Naive thymus-derived CD8-positive, alpha-beta T cell (primary cell): ENCODE data around the gene NFE2L2. TPM values are rescaled to one million over a fixed set of nuclear protein-coding genes. Genes with fewer than 3 reads are reported as not detected.
"Not testable (repeated sequence)": the region's sequence is repeated elsewhere in the genome, so short reads cannot be mapped to it uniquely, and the experiment has no call there.

ENCODE experiments used
- ATAC-seq, 2 donors: fragments of 150-1000 bp; cut with Tn5 transposase in 1 of 2; sonication (Bioruptor Pico), chemical (Tn5 transposase) in 1 of 2; 1 replicate in 1 of 2; 2 replicates in 1 of 2; pipeline ENCODE4 v1.10.0; 2021; ENCODE audit warnings: mild to moderate bottlenecking in 2 of 2, moderate library complexity in 2 of 2
- POLR2A ChIA-PET: fragments of 350-600 bp; sonication (Branson Sonifier 250); formaldehyde crosslinking; loops from one replicate; lab custom pipeline; 2021; ENCODE audit warnings: antibody characterized with exemption; lab: Charles Lee
- DNase-seq, 10 donors: peaks; one replicate each; pipeline versions ENCODE4 v3.0.0 to v3.0.0-alpha.2; 2020 to 2022
- H3K27ac Mint-ChIP-seq, 10 donors: one replicate each; pipeline ENCODE4 v1.8.0; 2020 to 2022; ENCODE audit warnings: mild to moderate bottlenecking in 10 of 10, mixed read lengths in 10 of 10, moderate library complexity in 4 of 10, inconsistent platforms in 1 of 10
- H3K27me3 Mint-ChIP-seq, 5 donors: one replicate each; pipeline ENCODE4 v1.8.0; 2021 to 2022; ENCODE audit warnings: mixed read lengths in 5 of 5
- H3K36me3 Mint-ChIP-seq, 3 donors: one replicate each; pipeline ENCODE4 v1.8.0; 2020 to 2022; ENCODE audit warnings: mixed read lengths in 3 of 3, mild to moderate bottlenecking in 2 of 3, inconsistent platforms in 1 of 3
- H3K4me1 Mint-ChIP-seq, 4 donors: one replicate each; pipeline ENCODE4 v1.8.0; 2021 to 2022; ENCODE audit warnings: mixed read lengths in 4 of 4
- H3K4me3 Mint-ChIP-seq, 10 donors: one replicate each; pipeline ENCODE4 v1.8.0; 2020 to 2022; ENCODE audit warnings: mild to moderate bottlenecking in 10 of 10, mixed read lengths in 10 of 10, moderate library complexity in 6 of 10, inconsistent platforms in 1 of 10
- H3K9me3 Mint-ChIP-seq, 9 donors: one replicate each; pipeline ENCODE4 v1.8.0; 2020 to 2022; ENCODE audit warnings: mixed read lengths in 9 of 9, mild to moderate bottlenecking in 3 of 9, inconsistent platforms in 1 of 9, moderate library complexity in 1 of 9
- polyA plus RNA-seq, 3 donors: library from polyadenylated mRNA; unstranded; fragments of 300-500 nt; fragmentation: Illumina TruSeq; gene quantifications; one replicate each; pipeline ENCODE4 v1.2.3, GENCODE V29; 2021
- total RNA-seq, 8 experiments: library from RNA in 2 of 8; stranded (reverse) in 2 of 8; gene quantifications; one replicate each; pipeline ENCODE4 v1.2.3 and lab custom pipeline; 2021 to 2026

NFE2L2 gene
- total and polyA plus RNA-seq, 5 experiments from 2014 or later: 48.2 to 96.9 (median 57.8) TPM

DNA sequence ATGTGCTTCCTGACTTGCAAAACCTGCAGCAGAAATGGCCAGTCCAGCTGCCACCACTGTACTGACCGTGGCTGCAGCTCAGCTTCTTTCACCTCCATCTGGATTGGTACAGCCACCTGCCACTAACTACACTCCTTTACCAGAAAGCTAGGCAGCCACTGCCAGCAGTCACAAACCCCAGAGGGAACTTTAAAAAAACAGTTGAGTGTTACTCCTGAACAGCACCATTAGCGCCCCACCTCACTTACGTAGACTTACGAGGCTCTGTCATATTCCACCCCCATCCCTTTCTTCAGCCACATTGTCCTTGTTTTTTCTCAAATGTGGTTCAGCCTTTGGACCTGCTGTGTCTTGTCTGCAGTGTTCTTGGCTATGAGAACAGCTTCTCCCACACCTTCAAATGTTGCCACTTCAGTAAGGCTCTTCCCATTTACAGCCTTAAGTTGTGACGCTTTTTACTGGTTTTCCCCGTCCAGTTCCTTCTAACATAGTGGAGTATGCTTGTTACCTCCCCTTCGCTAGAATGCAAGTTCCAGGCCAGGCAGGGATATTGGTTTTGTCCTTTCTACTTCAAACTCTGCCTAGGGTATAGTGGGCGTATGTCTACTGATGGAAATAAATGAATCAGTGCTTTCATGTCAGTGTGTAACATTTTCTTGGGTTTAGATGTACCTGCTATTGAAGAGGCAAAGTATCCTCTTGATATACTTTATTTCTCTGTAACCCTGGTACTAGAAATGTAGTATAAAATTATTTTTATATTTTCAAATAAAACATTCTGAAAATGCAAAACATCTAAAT lies 34.9 kb downstream of the NFE2L2 start:
- Mint-ChIP-seq H3K4me1 (peaks cover 26 to 51% (median 40%) of the 10 kb centered on the region in 4 donors), H3K4me3 (peak overlapping the region in 1 of 10 donors; percentile 43), H3K36me3 (peaks cover 5 to 78% (median 32%) of the 10 kb centered on the region in 3 donors), H3K27me3 (no peaks in the 10 kb centered on the region), H3K27ac (peak overlapping the region; percentile 39 to 85 (median 71)), H3K9me3 (no peaks in the 10 kb centered on the region)
- POLR2A ChIA-PET: interaction anchor here (0.8 to 5.5 kb wide), 5 partner anchors 12 to 35 kb away, joined by 3 to 47 read pairs (median 4); partner anchors contain the start of genes HNRNPA3 and NFE2L2
- DNase-seq: no peak
- peak in 1 of 2 donors; percentile 10 for ATAC-seq

DNA sequence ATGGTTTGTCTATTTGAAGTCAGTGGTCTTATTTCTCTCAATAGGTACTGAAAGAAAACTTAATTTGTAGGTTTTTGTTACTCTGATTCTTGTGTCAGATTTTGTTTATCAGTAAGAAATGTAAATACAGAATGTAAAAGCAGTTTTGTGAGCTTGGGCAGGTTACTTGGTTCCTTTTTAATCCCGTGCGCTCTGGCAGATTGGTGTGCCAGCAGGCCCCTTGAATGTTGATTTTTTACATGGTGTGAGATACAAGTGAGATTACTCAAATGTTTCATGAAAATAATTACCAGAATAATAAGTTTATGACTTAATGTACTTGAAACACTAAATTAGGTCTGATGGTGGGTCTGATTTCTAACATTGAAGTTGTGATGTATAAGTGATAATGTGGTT lies 38.6 kb downstream of the NFE2L2 start:
- Mint-ChIP-seq H3K9me3 (no peaks in the 10 kb centered on the region), H3K27ac (peak overlapping the region in 5 of 10 donors; percentile 10 to 73 (median 51)), H3K4me3 (no peak overlapping the region), H3K27me3 (no peaks in the 10 kb centered on the region), H3K36me3 (peaks cover 5 to 79% (median 19%) of the 10 kb centered on the region in 3 donors), H3K4me1 (peaks cover 25 to 49% (median 40%) of the 10 kb centered on the region in 4 donors)
- POLR2A ChIA-PET: interaction anchor here (0.6 to 5.5 kb wide), 6 partner anchors 9 to 38 kb away, joined by 3 to 47 read pairs (median 4); partner anchors contain the start of gene NFE2L2
- DNase-seq: no peak
- no peak for ATAC-seq

DNA sequence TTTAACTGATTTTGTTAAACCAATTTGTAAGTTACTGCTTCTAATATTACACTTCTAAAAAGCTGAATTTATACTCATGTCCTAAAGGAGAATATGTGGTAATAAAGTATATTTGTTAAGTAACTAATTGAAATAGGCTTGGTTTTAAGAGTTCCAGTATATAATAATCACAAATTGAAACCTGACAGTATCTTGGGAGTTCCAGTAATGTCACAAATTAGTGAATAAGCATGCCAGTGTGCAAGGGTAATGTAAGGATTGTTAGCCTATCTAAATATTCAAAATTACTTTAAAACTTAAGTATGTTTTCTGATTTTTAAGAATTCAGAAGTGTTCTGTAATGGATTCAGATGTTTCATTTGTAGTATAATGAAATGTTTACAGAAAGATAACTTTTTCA lies 41.1 kb downstream of the NFE2L2 start:
- H3K9me3 Mint-ChIP-seq, POLR2A ChIA-PET, ATAC-seq, DNase-seq, H3K27me3 Mint-ChIP-seq, H3K4me3 Mint-ChIP-seq: not testable (repeated sequence)
- Mint-ChIP-seq H3K27ac (peak overlapping the region in 1 of 10 donors; percentile 73), H3K36me3 (peaks cover 0 to 84% (median 21%) of the 10 kb centered on the region in 3 donors), H3K4me1 (peaks cover 20 to 49% (median 39%) of the 10 kb centered on the region in 4 donors)

DNA sequence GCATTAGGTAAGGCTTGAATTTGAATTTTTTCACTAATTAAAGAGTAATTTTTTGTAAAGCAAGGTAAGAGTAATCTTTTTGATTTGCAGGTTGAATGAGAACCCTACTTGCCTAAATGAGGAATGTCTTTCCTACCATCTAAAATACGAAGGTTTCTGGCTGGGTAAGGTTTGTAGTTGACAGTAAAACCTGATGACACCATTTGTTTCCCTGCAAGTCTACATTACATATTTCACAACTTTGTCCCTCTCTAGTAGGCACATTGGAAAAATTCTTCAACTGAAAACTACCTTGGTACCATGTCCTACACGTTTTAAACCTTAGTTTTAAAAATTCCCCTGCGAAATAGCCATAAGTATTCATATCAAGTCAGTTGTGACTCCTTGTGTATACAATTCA lies 42.6 kb downstream of the NFE2L2 start:
- Mint-ChIP-seq H3K4me1 (peaks cover 17 to 51% (median 44%) of the 10 kb centered on the region in 4 donors), H3K27ac (peak overlapping the region in 7 of 10 donors; percentile 20 to 60 (median 52))
- POLR2A ChIA-PET: interaction anchor here (2.0 kb wide), 1 partner anchor 41 kb away, joined by 12 read pairs; no protein-coding TSS in a partner anchor

GRCh38 chr2:177221534-177221933 lies 43.0 kb downstream of the NFE2L2 start:
- DNase-seq: no peak
- Mint-ChIP-seq H3K9me3 (no peaks in the 10 kb centered on the region), H3K4me1 (peaks cover 17 to 53% (median 46%) of the 10 kb centered on the region in 4 donors), H3K27me3 (no peaks in the 10 kb centered on the region), H3K36me3 (peaks cover 2 to 94% (median 30%) of the 10 kb centered on the region in 3 donors), H3K27ac (peak overlapping the region in 4 of 10 donors; percentile 16 to 60 (median 28)), H3K4me3 (no peak overlapping the region)
- no peak for ATAC-seq
- POLR2A ChIA-PET: interaction anchor here (2.0 kb wide), 1 partner anchor 42 kb away, joined by 12 read pairs; no protein-coding TSS in a partner anchor

More for the DNA sequence above, 42.6 kb downstream of the NFE2L2 start:
- Mint-ChIP-seq H3K27me3 (no peaks in the 10 kb centered on the region), H3K36me3 (peaks cover 0 to 94% (median 28%) of the 10 kb centered on the region in 3 donors), H3K9me3 (no peaks in the 10 kb centered on the region), H3K4me3 (no peak overlapping the region)
- ATAC-seq (no peak), DNase-seq (no peak)

GRCh38 chr2:177219787-177220186 lies 44.7 kb downstream of the NFE2L2 start:
- H3K4me1 Mint-ChIP-seq: peaks cover 32 to 63% (median 59%) of the 10 kb centered on the region in 4 donors
- H3K36me3 Mint-ChIP-seq: peaks cover 8 to 97% (median 42%) of the 10 kb centered on the region in 3 donors
- H3K4me3 Mint-ChIP-seq, H3K9me3 Mint-ChIP-seq, DNase-seq, ATAC-seq, POLR2A ChIA-PET, H3K27me3 Mint-ChIP-seq: not testable (repeated sequence)
- H3K27ac Mint-ChIP-seq: peak overlapping the region in 1 of 10 donors; percentile 3

GRCh38 chr2:177217247-177217843 lies 47.2 kb downstream of the NFE2L2 start:
- peaks cover 0 to 3% (median 0%) of the 10 kb centered on the region in 5 donors for H3K27me3 Mint-ChIP-seq
- no peaks in the 10 kb centered on the region for H3K9me3 Mint-ChIP-seq
- H3K27ac Mint-ChIP-seq: peak overlapping the region; percentile 13 to 83 (median 72)
- ATAC-seq (no peak), DNase-seq (no peak)
- peak overlapping the region in 3 of 10 donors; percentile 9 to 33 (median 14) for H3K4me3 Mint-ChIP-seq
- POLR2A ChIA-PET: interaction anchor here (0.7 to 1.3 kb wide), 3 partner anchors 9 to 46 kb away, joined by 3 read pairs; no protein-coding TSS in a partner anchor
- H3K36me3 Mint-ChIP-seq: peaks cover 8 to 87% (median 41%) of the 10 kb centered on the region in 3 donors
- H3K4me1 Mint-ChIP-seq: peaks cover 29 to 77% (median 59%) of the 10 kb centered on the region in 4 donors

- Mint-ChIP-seq H3K4me1 (peaks cover 21 to 63% (median 45%) of the 10 kb centered on the region in 4 donors), H3K4me3 (peak overlapping the region; percentile 80 to 98 (median 96)), H3K36me3 (peaks cover 8 to 45% (median 24%) of the 10 kb centered on the region in 3 donors), H3K27ac (peak overlapping the region; percentile 98 to 100 (median 99)), H3K27me3 (peaks cover 0 to 4% (median 0%) of the 10 kb centered on the region in 5 donors), H3K9me3 (no peaks in the 10 kb centered on the region)
- DNase-seq (peak; percentile 81 to 99 (median 90)), ATAC-seq (peak; percentile 56 to 58)
- POLR2A ChIA-PET: interaction anchor here (0.6 to 4.9 kb wide), 15 partner anchors 11 to 391 kb away, joined by 3 to 147 read pairs (median 4); partner anchors contain the start of genes AGPS and NFE2L2
Observed at GRCh38 chr2:177212891-177213856, 51.4 kb downstream of the NFE2L2 start.

DNA sequence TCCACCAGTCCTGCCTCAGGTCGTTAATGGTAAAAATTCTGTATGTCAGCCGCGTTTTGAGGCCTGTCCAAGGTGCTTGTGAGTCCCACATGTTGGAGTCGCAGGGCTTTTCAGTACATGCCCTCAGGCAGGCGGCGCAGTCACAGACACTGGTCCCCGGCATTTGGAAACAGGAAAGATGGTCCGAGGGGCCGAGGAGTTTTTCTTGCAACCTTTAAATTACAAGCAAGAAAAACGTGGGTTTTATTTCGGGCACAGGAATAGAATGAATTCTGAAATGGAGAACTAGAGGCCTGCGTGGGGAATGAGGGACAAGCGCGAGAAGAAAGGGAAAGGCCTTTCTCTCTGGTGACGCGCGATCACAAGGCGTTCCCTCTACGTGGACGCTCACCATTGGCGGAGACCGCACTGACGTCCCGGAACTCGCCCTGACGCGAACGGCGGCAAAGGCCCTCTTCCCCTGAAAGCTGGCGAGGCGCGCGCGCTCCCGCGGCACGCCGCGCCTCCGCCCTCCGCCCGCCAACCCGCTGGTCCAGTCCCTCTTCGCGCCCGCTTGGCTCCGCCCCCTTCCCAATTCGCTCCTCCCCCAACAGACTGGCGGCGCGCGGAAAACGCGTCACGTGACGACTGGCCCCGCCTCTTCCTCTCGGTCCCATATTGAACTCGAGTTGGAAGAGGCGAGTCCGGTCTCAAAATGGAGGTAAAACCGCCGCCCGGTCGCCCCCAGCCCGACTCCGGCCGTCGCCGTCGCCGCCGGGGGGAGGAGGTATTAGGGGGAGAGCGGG lies 52.2 kb downstream of the NFE2L2 start, which contains the start of gene HNRNPA3:
Gene HNRNPA3, plus strand, starts transcription at position 689 of the 785 bp plus-strand sequence. Its CDS starts 6 bp downstream, at position 695.
- Mint-ChIP-seq H3K4me3 (peak within 1 kb of the TSS; percentile 80 to 98 (median 96)), H3K9me3 (no peaks in the 10 kb centered on the region), H3K27ac (peak within 1 kb of the TSS; percentile 98 to 100 (median 99)), H3K36me3 (peaks cover 8 to 36% (median 20%) of the 10 kb centered on the region in 3 donors), H3K27me3 (peaks cover 0 to 4% (median 0%) of the 10 kb centered on the region in 5 donors), H3K4me1 (peaks cover 21 to 57% (median 40%) of the 10 kb centered on the region in 4 donors)
- DNase-seq (peak; percentile 99 to 100 (median 100)), ATAC-seq (peak; percentile 83 to 84)
- POLR2A ChIA-PET: interaction anchor here (0.5 to 4.9 kb wide), 20 partner anchors 10 to 1210 kb away, joined by 3 to 147 read pairs (median 4); partner anchors contain the start of genes AGPS, LNPK and NFE2L2

GRCh38 chr2:177211576-177212105 lies 52.9 kb downstream of the NFE2L2 start:
- H3K9me3 Mint-ChIP-seq: no peaks in the 10 kb centered on the region
- peaks cover 0 to 4% (median 0%) of the 10 kb centered on the region in 5 donors for H3K27me3 Mint-ChIP-seq
- H3K4me3 Mint-ChIP-seq: peak overlapping the region; percentile 80 to 98 (median 96)
- DNase-seq: no peak
- H3K36me3 Mint-ChIP-seq: peaks cover 7 to 30% (median 16%) of the 10 kb centered on the region in 3 donors
- peak overlapping the region; percentile 98 to 100 (median 99) for H3K27ac Mint-ChIP-seq
- POLR2A ChIA-PET: interaction anchor here (0.5 to 4.9 kb wide), 13 partner anchors 11 to 1209 kb away, joined by 3 to 147 read pairs (median 4); partner anchors contain the start of genes AGPS, LNPK and NFE2L2
- peaks cover 20 to 51% (median 37%) of the 10 kb centered on the region in 4 donors for H3K4me1 Mint-ChIP-seq
- ATAC-seq: no peak
